NCI-H2029 (cell line): ENCODE measurements around the gene DLGAP5.

Experiments used
- DNase-seq: peaks from one replicate; lab custom pipeline; 2025; lab: John Stamatoyannopoulos, UW

Gene DLGAP5

DNA sequence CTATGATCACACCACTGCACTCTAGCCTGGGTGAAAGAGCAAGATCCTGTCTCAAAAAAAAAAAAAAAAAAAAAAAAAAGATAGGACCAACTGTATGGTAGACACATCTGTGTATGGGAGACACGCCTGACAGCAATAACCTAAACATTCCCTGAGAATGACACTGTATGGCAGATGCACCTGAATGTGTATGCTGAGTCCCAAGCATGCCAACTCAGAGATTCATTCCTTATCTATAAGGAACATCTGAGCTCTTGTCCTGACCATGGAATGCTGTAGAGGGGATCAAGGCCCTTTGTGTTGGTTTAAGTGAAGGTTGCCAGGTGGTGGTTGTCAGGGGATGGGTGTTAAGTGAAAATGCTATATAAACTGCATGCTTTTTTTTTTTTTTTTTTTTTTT is 81.5 kb downstream of the DLGAP5 start:
- no peak for DNase-seq

GRCh38 chr14:55107766-55108554 is 83.4 kb downstream of the DLGAP5 start:
- no peak for DNase-seq

GRCh38 chr14:55105991-55106390 is 85.4 kb downstream of the DLGAP5 start:
- DNase-seq, result no peak

GRCh38 chr14:55103971-55104954 is 87.1 kb downstream of the DLGAP5 start:
- no peak for DNase-seq

DNA sequence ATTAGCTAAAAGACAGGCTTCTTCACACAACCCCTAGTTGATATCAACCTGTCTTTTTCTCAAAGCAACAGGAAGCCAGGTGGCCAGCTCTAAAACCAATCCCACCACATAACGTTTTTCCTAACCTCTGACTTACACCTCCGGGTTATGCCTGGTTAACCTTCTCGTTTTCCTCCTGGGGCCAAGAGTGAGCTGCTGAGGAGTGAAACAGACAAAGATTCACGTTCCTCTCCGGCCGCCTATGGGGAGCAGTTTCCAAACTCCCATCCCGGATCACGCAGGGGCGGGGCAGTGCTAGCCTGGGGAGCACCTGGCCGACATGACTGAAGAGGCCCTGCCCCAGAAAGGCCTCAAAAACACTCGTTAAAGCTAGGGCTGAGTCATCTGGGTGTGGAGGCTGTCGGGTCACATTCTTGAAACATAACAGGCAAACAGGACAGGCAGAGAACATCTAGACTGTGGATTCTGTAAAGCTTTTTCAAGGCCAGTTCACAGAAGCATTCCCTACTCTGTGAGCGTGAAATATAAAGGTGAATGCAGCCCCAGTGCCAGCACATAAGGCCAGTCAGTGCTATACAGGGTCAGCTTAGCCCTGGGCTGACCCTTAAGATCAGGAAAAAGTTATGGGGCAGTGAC is 88.3 kb downstream of the DLGAP5 start:
- peak; percentile 80 for DNase-seq

DNA sequence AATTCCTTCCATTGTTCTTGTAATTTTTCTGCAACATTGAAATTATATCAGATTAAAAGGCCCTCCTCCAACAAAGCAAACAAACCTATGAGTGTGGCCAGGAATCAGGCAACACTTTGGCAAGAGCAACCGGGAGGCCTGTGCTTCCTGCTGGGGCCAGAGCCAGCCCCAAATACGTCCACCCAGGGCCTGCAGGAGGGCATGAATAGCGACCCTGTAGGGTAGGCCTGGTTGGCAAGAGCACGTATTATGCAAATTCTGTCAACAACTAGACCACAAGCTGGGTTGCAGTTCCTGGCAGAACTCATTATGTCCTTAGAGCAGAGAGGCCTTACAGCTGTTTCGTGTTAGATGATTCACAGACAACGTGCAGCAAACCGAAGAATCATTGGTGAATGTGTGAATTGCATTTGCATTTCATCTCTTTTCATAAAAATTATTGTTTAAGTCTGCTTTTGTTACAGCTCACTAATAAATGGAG is 89.2 kb downstream of the DLGAP5 start:
- peak; percentile 99 for DNase-seq

DNA sequence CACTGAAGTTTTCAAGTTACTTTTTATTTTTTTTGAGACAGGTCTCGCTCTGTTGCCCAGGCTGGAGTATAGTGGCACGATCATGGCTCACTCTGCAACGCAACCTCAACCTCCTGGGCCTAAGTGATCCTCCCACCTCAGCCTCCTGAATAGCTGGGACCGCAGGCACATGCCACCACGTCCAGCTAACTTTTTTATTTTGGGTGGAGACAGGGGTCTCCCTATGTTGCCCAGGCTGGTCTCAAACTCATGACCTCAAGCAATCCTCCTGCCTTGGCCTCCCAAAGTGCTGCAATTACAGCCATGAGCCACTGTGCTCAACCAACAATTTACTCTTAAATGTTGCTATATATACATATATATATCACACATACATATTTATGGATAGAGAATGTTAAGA is 89.7 kb downstream of the DLGAP5 start:
- no peak for DNase-seq

DNA sequence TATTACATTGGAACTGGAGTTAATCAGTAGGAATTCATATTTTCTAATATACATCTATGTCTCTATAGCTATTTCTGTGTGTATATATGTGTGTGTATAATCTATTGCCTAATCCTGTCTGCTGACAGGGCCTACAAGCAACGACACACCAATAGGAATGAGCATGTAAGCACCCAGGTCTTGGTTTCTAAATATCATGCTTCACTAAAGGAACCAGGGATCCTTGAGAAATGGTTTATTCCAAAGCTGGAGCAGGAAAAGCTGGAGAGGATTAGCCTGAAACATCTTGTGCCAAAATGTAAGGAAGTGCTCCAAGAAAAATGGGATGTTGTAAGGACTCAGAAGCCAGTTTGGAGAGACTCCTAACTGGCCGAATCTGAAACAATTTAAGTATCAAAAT is 91.6 kb downstream of the DLGAP5 start:
- DNase-seq, result no peak

DNA sequence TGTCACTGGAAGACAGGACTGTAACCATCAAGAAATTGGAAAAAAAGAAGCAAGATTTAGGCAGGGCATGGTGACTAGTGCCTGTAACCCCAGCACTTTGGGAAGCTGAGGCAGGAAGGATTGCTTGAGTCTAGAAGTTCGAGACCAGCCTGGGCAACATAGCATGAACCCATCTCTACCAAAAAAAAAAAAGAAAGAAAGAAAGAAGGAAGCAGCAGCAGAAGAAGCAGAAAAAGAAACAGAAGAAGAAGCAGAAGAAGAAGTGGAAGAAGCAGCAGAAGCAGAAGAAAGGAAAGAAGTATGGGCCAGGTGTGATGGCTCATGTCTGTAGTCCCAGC is 92.9 kb downstream of the DLGAP5 start:
- DNase-seq, result no peak
